GM23338 (cell line): ENCODE data around the gene ANXA6. TPM values are rescaled to one million over a fixed set of nuclear protein-coding genes. Genes with fewer than 3 reads are reported as not detected.

Experiments
- ATAC-seq: fragments of 200-7000 bp; cut with Tn5 transposase; 3 replicates; pipeline ENCODE4 v1.9.1; 2020
- DNase-seq: peaks from one replicate; pipeline ENCODE4 v3.0.0-alpha.2; 2015; ENCODE audit warnings: low spot score
- H2AFZ ChIP-seq: fragments of 200-600 bp; sonication (generic); 2 replicates; pipeline ENCODE4 v1.8.0; 2016; ENCODE audit warnings: antibody characterized with exemption, mild to moderate bottlenecking, moderate library complexity
- H3F3A ChIP-seq: fragments of 200-600 bp; sonication (generic); replicated peaks from 2 replicates; pipeline ENCODE4 v1.8.0; 2017; ENCODE audit warnings: antibody characterized with exemption, mixed run types, low read depth
- H3K27ac ChIP-seq: fragments of 200-600 bp; sonication (generic); 2 replicates; pipeline ENCODE4 v1.6.1; 2016; ENCODE audit warnings: low read depth
- H3K27me3 ChIP-seq: fragments of 200-600 bp; sonication (generic); 2 replicates; pipeline ENCODE4 v1.8.0; 2016; ENCODE audit warnings: mild to moderate bottlenecking, mixed run types, moderate library complexity; ENCODE audit not compliant: insufficient read depth
- H3K36me3 ChIP-seq: fragments of 200-600 bp; sonication (generic); 2 replicates; pipeline ENCODE4 v1.8.0; 2016; ENCODE audit warnings: mild to moderate bottlenecking; ENCODE audit not compliant: insufficient read depth
- H3K4me1 ChIP-seq: fragments of 200-600 bp; sonication (generic); 2 replicates; pipeline ENCODE4 v1.8.0; 2016; ENCODE audit warnings: mild to moderate bottlenecking, moderate library complexity; ENCODE audit not compliant: insufficient read depth
- H3K4me2 ChIP-seq: fragments of 200-600 bp; sonication (generic); 2 replicates; pipeline ENCODE4 v1.7.1; 2017; ENCODE audit warnings: mixed run types
- H3K4me3 ChIP-seq: fragments of 200-600 bp; sonication (generic); 2 replicates; pipeline ENCODE4 v1.6.1; 2016; ENCODE audit warnings: mixed run types
- H3K79me2 ChIP-seq: fragments of 200-600 bp; sonication (generic); replicated peaks from 2 replicates; pipeline ENCODE4 v1.8.0; 2017; ENCODE audit warnings: mild to moderate bottlenecking; ENCODE audit not compliant: insufficient read depth
- H3K9me2 ChIP-seq: fragments of 200-600 bp; sonication (generic); 2 replicates; pipeline ENCODE4 v1.8.0; 2017; ENCODE audit not compliant: insufficient read depth
- H4K20me1 ChIP-seq: fragments of 200-600 bp; sonication (generic); replicated peaks from 2 replicates; pipeline ENCODE4 v1.8.0; 2017; ENCODE audit warnings: mild to moderate bottlenecking; ENCODE audit not compliant: insufficient read depth
- H3K27ac Mint-ChIP-seq: 2 replicates; pipeline ENCODE4 v1.8.0; 2020; ENCODE audit warnings: inconsistent platforms, mild to moderate bottlenecking, moderate library complexity, mixed read lengths
- H3K27me3 Mint-ChIP-seq: 3 replicates; pipeline ENCODE4 v1.8.0; 2022; ENCODE audit warnings: low read depth, mild to moderate bottlenecking, moderate library complexity, mixed read lengths, inconsistent platforms; ENCODE audit not compliant: insufficient read depth, poor library complexity
- H3K36me3 Mint-ChIP-seq: 3 replicates; pipeline ENCODE4 v1.8.0; 2021; ENCODE audit warnings: low read depth, mild to moderate bottlenecking, inconsistent platforms, moderate library complexity, mixed read lengths
- H3K4me1 Mint-ChIP-seq: 3 replicates; pipeline ENCODE4 v1.8.0; 2020; ENCODE audit warnings: mild to moderate bottlenecking, inconsistent platforms, mixed read lengths
- H3K4me3 Mint-ChIP-seq: 3 replicates; pipeline ENCODE4 v1.8.0; 2021; ENCODE audit warnings: moderate library complexity, mild to moderate bottlenecking, inconsistent platforms, mixed read lengths
- H3K9me3 Mint-ChIP-seq: 3 replicates; pipeline ENCODE4 v1.8.0; 2020; ENCODE audit warnings: moderate library complexity, mild to moderate bottlenecking, inconsistent platforms, mixed read lengths
- CREB1 ChIP-seq: fragments of 250-450 bp; sonication (Bioruptor Pico); IDR thresholded peaks from 2 replicates; pipeline ENCODE4 v1.5.0; 2020; ENCODE audit warnings: low read depth, mild to moderate bottlenecking, moderate library complexity
- EZH2 ChIP-seq: fragments of 200-600 bp; sonication (generic); IDR thresholded peaks from one replicate; pipeline ENCODE4 v1.8.0; 2017; ENCODE audit warnings: antibody characterized with exemption, mild to moderate bottlenecking, low read depth; ENCODE audit not compliant: unreplicated experiment
- EZH2phosphoT487 ChIP-seq: fragments of 200-600 bp; sonication (generic); IDR thresholded peaks from one replicate; pipeline ENCODE4 v1.8.1; 2018; ENCODE audit warnings: antibody characterized with exemption; ENCODE audit not compliant: unreplicated experiment
- JUNB ChIP-seq: IDR thresholded peaks from one replicate; pipeline ENCODE4 v1.6.1; 2016; ENCODE audit warnings: antibody characterized with exemption; ENCODE audit not compliant: unreplicated experiment
- NANOG ChIP-seq: IDR thresholded peaks from 2 replicates; pipeline ENCODE4 v1.6.1; 2016; ENCODE audit warnings: antibody characterized with exemption, borderline replicate concordance
- POLR2AphosphoS5 ChIP-seq: IDR thresholded peaks from 2 replicates; pipeline ENCODE4 v1.6.1; 2016; ENCODE audit warnings: antibody characterized with exemption, low read depth
- REST ChIP-seq: IDR thresholded peaks from one replicate; pipeline ENCODE4 v1.6.1; 2018; ENCODE audit warnings: antibody characterized with exemption; ENCODE audit not compliant: unreplicated experiment
- STAT1 ChIP-seq: IDR thresholded peaks from one replicate; pipeline ENCODE4 v1.6.1; 2016; ENCODE audit warnings: antibody characterized with exemption; ENCODE audit not compliant: unreplicated experiment
- ZNF114 ChIP-seq: fragments of 250-450 bp; sonication (Bioruptor Pico); IDR thresholded peaks from 2 replicates; pipeline ENCODE4 v1.5.0; 2020; ENCODE audit warnings: mild to moderate bottlenecking, moderate library complexity
- ZNF331 ChIP-seq: fragments of 250-450 bp; sonication (Bioruptor Pico); IDR thresholded peaks from 2 replicates; pipeline ENCODE4 v1.5.0; 2020; ENCODE audit warnings: low read depth, mild to moderate bottlenecking, moderate library complexity
- polyA plus RNA-seq: library from polyadenylated mRNA; unstranded; fragments of >200 nt; fragmentation: Nextera tagmentation; extraction: Ambion mirVana; gene quantifications from 2 replicates; pipeline ENCODE4 v1.2.1, GENCODE V29; 2016
- total RNA-seq: library from RNA; depleted of rRNA; stranded (reverse); fragments of >200 nt; shearing (Covaris generic); gene quantifications from 2 replicates; pipeline ENCODE4 v1.2.3, GENCODE V29; 2014
- TF ChIP-seq, protein P1 (sequence below): fragments of 250-450 bp; sonication (Bioruptor Pico); IDR thresholded peaks from 2 replicates; pipeline ENCODE4 v1.5.0; 2020; ENCODE audit warnings: mild to moderate bottlenecking, moderate library complexity
- TF ChIP-seq, protein P2 (sequence below), 2 experiments: fragments of 200-600 bp in 1 of 2; sonication (generic) in 1 of 2; conservative IDR thresholded peaks; 2 replicates each; pipeline versions ENCODE4 v1.5.1 to v1.6.1; 2016 to 2017; ENCODE audit warnings: antibody characterized with exemption in 2 of 2, low read depth in 2 of 2, mild to moderate bottlenecking in 2 of 2, moderate library complexity in 1 of 2
- TF ChIP-seq, protein P3 (sequence below): IDR thresholded peaks from 2 replicates; pipeline ENCODE4 v1.6.1; 2016; ENCODE audit warnings: antibody characterized with exemption

ANXA6 gene
- total and polyA plus RNA-seq, 2 experiments from 2014 or later: 26.5 to 110 TPM

- no peak for TF ChIP-seq POLR2AphosphoS5
- TF ChIP-seq CREB1: no peak
- TF ChIP-seq, protein P1, sequence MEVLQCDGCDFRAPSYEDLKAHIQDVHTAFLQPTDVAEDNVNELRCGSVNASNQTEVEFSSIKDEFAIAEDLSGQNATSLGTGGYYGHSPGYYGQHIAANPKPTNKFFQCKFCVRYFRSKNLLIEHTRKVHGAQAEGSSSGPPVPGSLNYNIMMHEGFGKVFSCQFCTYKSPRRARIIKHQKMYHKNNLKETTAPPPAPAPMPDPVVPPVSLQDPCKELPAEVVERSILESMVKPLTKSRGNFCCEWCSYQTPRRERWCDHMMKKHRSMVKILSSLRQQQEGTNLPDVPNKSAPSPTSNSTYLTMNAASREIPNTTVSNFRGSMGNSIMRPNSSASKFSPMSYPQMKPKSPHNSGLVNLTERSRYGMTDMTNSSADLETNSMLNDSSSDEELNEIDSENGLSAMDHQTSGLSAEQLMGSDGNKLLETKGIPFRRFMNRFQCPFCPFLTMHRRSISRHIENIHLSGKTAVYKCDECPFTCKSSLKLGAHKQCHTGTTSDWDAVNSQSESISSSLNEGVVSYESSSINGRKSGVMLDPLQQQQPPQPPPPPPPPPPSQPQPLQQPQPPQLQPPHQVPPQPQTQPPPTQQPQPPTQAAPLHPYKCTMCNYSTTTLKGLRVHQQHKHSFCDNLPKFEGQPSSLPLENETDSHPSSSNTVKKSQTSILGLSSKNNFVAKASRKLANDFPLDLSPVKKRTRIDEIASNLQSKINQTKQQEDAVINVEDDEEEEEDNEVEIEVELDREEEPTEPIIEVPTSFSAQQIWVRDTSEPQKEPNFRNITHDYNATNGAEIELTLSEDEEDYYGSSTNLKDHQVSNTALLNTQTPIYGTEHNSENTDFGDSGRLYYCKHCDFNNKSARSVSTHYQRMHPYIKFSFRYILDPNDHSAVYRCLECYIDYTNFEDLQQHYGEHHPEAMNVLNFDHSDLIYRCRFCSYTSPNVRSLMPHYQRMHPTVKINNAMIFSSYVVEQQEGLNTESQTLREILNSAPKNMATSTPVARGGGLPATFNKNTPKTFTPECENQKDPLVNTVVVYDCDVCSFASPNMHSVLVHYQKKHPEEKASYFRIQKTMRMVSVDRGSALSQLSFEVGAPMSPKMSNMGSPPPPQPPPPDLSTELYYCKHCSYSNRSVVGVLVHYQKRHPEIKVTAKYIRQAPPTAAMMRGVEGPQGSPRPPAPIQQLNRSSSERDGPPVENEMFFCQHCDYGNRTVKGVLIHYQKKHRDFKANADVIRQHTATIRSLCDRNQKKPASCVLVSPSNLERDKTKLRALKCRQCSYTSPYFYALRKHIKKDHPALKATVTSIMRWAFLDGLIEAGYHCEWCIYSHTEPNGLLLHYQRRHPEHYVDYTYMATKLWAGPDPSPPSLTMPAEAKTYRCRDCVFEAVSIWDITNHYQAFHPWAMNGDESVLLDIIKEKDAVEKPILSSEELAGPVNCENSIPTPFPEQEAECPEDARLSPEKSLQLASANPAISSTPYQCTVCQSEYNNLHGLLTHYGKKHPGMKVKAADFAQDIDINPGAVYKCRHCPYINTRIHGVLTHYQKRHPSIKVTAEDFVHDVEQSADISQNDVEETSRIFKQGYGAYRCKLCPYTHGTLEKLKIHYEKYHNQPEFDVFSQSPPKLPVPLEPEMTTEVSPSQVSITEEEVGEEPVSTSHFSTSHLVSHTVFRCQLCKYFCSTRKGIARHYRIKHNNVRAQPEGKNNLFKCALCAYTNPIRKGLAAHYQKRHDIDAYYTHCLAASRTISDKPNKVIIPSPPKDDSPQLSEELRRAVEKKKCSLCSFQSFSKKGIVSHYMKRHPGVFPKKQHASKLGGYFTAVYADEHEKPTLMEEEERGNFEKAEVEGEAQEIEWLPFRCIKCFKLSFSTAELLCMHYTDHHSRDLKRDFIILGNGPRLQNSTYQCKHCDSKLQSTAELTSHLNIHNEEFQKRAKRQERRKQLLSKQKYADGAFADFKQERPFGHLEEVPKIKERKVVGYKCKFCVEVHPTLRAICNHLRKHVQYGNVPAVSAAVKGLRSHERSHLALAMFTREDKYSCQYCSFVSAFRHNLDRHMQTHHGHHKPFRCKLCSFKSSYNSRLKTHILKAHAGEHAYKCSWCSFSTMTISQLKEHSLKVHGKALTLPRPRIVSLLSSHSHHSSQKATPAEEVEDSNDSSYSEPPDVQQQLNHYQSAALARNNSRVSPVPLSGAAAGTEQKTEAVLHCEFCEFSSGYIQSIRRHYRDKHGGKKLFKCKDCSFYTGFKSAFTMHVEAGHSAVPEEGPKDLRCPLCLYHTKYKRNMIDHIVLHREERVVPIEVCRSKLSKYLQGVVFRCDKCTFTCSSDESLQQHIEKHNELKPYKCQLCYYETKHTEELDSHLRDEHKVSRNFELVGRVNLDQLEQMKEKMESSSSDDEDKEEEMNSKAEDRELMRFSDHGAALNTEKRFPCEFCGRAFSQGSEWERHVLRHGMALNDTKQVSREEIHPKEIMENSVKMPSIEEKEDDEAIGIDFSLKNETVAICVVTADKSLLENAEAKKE: no peak
- TF ChIP-seq, protein P2, sequence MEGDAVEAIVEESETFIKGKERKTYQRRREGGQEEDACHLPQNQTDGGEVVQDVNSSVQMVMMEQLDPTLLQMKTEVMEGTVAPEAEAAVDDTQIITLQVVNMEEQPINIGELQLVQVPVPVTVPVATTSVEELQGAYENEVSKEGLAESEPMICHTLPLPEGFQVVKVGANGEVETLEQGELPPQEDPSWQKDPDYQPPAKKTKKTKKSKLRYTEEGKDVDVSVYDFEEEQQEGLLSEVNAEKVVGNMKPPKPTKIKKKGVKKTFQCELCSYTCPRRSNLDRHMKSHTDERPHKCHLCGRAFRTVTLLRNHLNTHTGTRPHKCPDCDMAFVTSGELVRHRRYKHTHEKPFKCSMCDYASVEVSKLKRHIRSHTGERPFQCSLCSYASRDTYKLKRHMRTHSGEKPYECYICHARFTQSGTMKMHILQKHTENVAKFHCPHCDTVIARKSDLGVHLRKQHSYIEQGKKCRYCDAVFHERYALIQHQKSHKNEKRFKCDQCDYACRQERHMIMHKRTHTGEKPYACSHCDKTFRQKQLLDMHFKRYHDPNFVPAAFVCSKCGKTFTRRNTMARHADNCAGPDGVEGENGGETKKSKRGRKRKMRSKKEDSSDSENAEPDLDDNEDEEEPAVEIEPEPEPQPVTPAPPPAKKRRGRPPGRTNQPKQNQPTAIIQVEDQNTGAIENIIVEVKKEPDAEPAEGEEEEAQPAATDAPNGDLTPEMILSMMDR (conservative IDR thresholded peaks at IDR 0.05; ENCODE audit: low read depth in 2 of 2): no peak
- TF ChIP-seq STAT1: no peak
- TF ChIP-seq ZNF331 (CRISPR knock-in tag): no peak
- TF ChIP-seq EZH2: no peak
- TF ChIP-seq EZH2phosphoT487: no peak
- TF ChIP-seq JUNB: no peak
- TF ChIP-seq NANOG: no peak
- TF ChIP-seq, protein P3, sequence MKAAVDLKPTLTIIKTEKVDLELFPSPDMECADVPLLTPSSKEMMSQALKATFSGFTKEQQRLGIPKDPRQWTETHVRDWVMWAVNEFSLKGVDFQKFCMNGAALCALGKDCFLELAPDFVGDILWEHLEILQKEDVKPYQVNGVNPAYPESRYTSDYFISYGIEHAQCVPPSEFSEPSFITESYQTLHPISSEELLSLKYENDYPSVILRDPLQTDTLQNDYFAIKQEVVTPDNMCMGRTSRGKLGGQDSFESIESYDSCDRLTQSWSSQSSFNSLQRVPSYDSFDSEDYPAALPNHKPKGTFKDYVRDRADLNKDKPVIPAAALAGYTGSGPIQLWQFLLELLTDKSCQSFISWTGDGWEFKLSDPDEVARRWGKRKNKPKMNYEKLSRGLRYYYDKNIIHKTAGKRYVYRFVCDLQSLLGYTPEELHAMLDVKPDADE: no peak
- TF ChIP-seq REST: no peak
- TF ChIP-seq ZNF114 (CRISPR knock-in tag): no peak
- H3K36me3 Mint-ChIP-seq: no peaks in the 10 kb centered on the region
- Histone ChIP-seq H3K79me2 (no peaks in the 10 kb centered on the region), H3K4me2 (no peak overlapping the region), H3K4me3 (no peak overlapping the region), H3F3A (no peaks in the 10 kb centered on the region), H3K27ac (no peak overlapping the region), H3K36me3 (no peaks in the 10 kb centered on the region), H2AFZ (no peak overlapping the region), H3K4me1 (no peaks in the 10 kb centered on the region), H4K20me1 (no peaks in the 10 kb centered on the region), H3K9me2 (no peaks in the 10 kb centered on the region), H3K27me3 (no peaks in the 10 kb centered on the region)
- peaks cover 3% of the 10 kb centered on the region for H3K27me3 Mint-ChIP-seq
- ATAC-seq: no peak
- DNase-seq: no peak
- H3K9me3 Mint-ChIP-seq: no peaks in the 10 kb centered on the region; the same call in 2 of the 3 replicates
- no peak overlapping the region for H3K27ac Mint-ChIP-seq
- no peak overlapping the region for H3K4me3 Mint-ChIP-seq
- peaks cover 15% of the 10 kb centered on the region for H3K4me1 Mint-ChIP-seq
Measured at GRCh38 chr5:151184316-151185042, 26.9 kb upstream of the ANXA6 start.
